PC-3 (cell line): ENCODE data around the gene N4BP2L2. TPM values are rescaled to one million over a fixed set of nuclear protein-coding genes. Genes with fewer than 3 reads are reported as not detected.

Experiments
- ATAC-seq: fragments of 200-7000 bp; cut with Tn5 transposase; 2 replicates; pipeline ENCODE4 v1.9.1; 2020; ENCODE audit warnings: mild to moderate bottlenecking, moderate library complexity
- BruUV-seq: library from RNA; stranded (reverse); fragments of 400-500 nt; replicated peaks from 2 replicates; lab custom pipeline; 2021; lab: Mats Ljungman, UMichigan
- CTCF ChIA-PET: fragments of 300-600 bp; sonication (Branson Sonifier 250); formaldehyde crosslinking; loops from one replicate; lab custom pipeline; 2022; ENCODE audit warnings: antibody characterized with exemption; lab: Charles Lee
- POLR2A ChIA-PET: fragments of 300-600 bp; sonication (Branson Sonifier 250); formaldehyde crosslinking; loops from one replicate; lab custom pipeline; 2022; ENCODE audit warnings: antibody characterized with exemption; ENCODE audit not compliant: unreplicated experiment; lab: Charles Lee
- DNase-seq: peaks from one replicate; pipeline ENCODE4 v3.0.0-alpha.2; 2015
- H2AFZ ChIP-seq: fragments of 300-600 bp; sonication (generic); 2 replicates; pipeline ENCODE4 v1.6.0; 2016; ENCODE audit warnings: antibody characterized with exemption, low read length
- H3F3A ChIP-seq: fragments of 300-600 bp; sonication (generic); one replicate; pipeline ENCODE4 v1.6.0; 2017; ENCODE audit warnings: antibody characterized with exemption, low read length, control low read depth, mild to moderate bottlenecking; ENCODE audit not compliant: unreplicated experiment
- H3K27ac ChIP-seq: fragments of 300-600 bp; sonication (generic); 2 replicates; pipeline ENCODE4 v1.5.1; 2016; ENCODE audit warnings: mild to moderate bottlenecking, low read length
- H3K27me3 ChIP-seq: fragments of 300-600 bp; sonication (generic); 2 replicates; pipeline ENCODE4 v1.6.1; 2016; ENCODE audit warnings: low read length, mixed read lengths
- H3K36me3 ChIP-seq: fragments of 300-600 bp; sonication (generic); 2 replicates; pipeline ENCODE4 v1.6.1; 2016; ENCODE audit warnings: low read depth, mixed run types, low read length, mixed read lengths
- H3K4me1 ChIP-seq: fragments of 300-600 bp; sonication (generic); 2 replicates; pipeline ENCODE4 v1.5.1; 2016; ENCODE audit warnings: low read length; ENCODE audit not compliant: insufficient read depth
- H3K4me2 ChIP-seq: fragments of 300-600 bp; sonication (generic); 2 replicates; pipeline ENCODE4 v1.6.0; 2016; ENCODE audit warnings: low read length
- H3K4me3 ChIP-seq: fragments of 300-600 bp; sonication (generic); 2 replicates; pipeline ENCODE4 v1.5.1; 2016; ENCODE audit warnings: mild to moderate bottlenecking, low read length, mixed read lengths
- H3K79me2 ChIP-seq: fragments of 300-600 bp; sonication (generic); 2 replicates; pipeline ENCODE4 v1.6.1; 2017; ENCODE audit warnings: low read length, mixed read lengths
- H3K9ac ChIP-seq: fragments of 300-600 bp; sonication (generic); 2 replicates; pipeline ENCODE4 v1.6.0; 2016; ENCODE audit warnings: mild to moderate bottlenecking, low read length
- H3K9me2 ChIP-seq: fragments of 300-600 bp; sonication (generic); replicated peaks from 2 replicates; pipeline ENCODE4 v1.6.1; 2016; ENCODE audit warnings: mixed run types, low read length, mixed read lengths
- H3K9me3 ChIP-seq: fragments of 300-600 bp; sonication (generic); 2 replicates; pipeline ENCODE4 v1.6.1; 2016; ENCODE audit warnings: low read length, mixed read lengths
- H4K20me1 ChIP-seq: fragments of 300-600 bp; sonication (generic); 2 replicates; pipeline ENCODE4 v1.6.1; 2016; ENCODE audit warnings: low read length, mixed read lengths
- EZH2 ChIP-seq: fragments of 300-600 bp; sonication (generic); IDR thresholded peaks from one replicate; pipeline ENCODE4 v1.6.1; 2017; ENCODE audit warnings: antibody characterized with exemption, mild to moderate bottlenecking, low read length; ENCODE audit not compliant: unreplicated experiment
- EZH2phosphoT487 ChIP-seq: fragments of 300-600 bp; sonication (generic); IDR thresholded peaks from 2 replicates; pipeline ENCODE4 v1.6.1; 2018; ENCODE audit warnings: mild to moderate bottlenecking, antibody characterized with exemption, low read length, borderline replicate concordance
- intact Hi-C: fragments of 100-400 bp; cut with micrococcal nuclease; formaldehyde crosslinking; loops from 2 replicates; pipeline ENCODE4 v1.9.0; 2023
- total RNA-seq: library from RNA; depleted of rRNA; stranded (reverse); fragments of >200 nt; gene quantifications from 2 replicates; pipeline ENCODE4 v1.2.3, GENCODE V29; 2014
- TF ChIP-seq, protein P1 (sequence below): fragments of 300-600 bp; sonication (generic); conservative IDR thresholded peaks from 2 replicates; pipeline ENCODE4 v1.5.1; 2017; ENCODE audit warnings: antibody characterized with exemption, low read depth, mild to moderate bottlenecking, low read length

Gene N4BP2L2
- total RNA-seq, 1 experiment from 2014 or later: 51.4 TPM

DNA sequence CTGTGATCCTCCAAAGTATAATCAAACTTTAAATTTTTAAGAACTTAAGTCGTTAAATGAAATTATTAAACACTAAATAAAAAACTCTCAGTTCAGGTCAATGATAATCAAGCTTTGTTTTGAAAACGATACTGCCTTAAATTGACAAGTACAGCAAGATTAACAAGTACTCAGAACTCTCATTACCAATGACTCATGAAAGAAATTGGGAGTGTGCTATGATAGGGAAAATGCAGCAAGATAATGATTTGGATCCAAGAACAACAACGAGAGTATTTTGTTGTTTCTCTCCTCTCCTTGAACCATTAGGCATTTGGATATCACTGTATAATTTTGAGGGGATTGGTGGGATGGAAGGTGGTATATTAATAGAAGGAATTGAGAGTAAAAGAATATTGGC is 10.2 kb downstream of the N4BP2L2 start:
- CTCF ChIA-PET: no interaction called here
- DNase-seq (no peak), ATAC-seq (no peak)
- Histone ChIP-seq H3K27ac (no peak overlapping the region), H3K4me2 (no peak overlapping the region), H3K27me3 (no peaks in the 10 kb centered on the region), H3K79me2 (peaks cover 64% of the 10 kb centered on the region), H3F3A (no peaks in the 10 kb centered on the region), H3K9ac (no peak overlapping the region), H3K36me3 (peaks cover 20% of the 10 kb centered on the region; the same call in 1 of the 2 replicates), H3K9me2 (no peaks in the 10 kb centered on the region), H3K4me3 (no peak overlapping the region), H3K9me3 (no peaks in the 10 kb centered on the region), H2AFZ (no peak overlapping the region), H4K20me1 (peaks cover 12% of the 10 kb centered on the region), H3K4me1 (no peaks in the 10 kb centered on the region)
- POLR2A ChIA-PET: no interaction called here
- BruUV-seq: no TSS peak
- intact Hi-C loops: no loop called here
- TF ChIP-seq EZH2: no peak
- no peak for TF ChIP-seq EZH2phosphoT487
- TF ChIP-seq, protein P1, sequence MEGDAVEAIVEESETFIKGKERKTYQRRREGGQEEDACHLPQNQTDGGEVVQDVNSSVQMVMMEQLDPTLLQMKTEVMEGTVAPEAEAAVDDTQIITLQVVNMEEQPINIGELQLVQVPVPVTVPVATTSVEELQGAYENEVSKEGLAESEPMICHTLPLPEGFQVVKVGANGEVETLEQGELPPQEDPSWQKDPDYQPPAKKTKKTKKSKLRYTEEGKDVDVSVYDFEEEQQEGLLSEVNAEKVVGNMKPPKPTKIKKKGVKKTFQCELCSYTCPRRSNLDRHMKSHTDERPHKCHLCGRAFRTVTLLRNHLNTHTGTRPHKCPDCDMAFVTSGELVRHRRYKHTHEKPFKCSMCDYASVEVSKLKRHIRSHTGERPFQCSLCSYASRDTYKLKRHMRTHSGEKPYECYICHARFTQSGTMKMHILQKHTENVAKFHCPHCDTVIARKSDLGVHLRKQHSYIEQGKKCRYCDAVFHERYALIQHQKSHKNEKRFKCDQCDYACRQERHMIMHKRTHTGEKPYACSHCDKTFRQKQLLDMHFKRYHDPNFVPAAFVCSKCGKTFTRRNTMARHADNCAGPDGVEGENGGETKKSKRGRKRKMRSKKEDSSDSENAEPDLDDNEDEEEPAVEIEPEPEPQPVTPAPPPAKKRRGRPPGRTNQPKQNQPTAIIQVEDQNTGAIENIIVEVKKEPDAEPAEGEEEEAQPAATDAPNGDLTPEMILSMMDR: no peak

DNA sequence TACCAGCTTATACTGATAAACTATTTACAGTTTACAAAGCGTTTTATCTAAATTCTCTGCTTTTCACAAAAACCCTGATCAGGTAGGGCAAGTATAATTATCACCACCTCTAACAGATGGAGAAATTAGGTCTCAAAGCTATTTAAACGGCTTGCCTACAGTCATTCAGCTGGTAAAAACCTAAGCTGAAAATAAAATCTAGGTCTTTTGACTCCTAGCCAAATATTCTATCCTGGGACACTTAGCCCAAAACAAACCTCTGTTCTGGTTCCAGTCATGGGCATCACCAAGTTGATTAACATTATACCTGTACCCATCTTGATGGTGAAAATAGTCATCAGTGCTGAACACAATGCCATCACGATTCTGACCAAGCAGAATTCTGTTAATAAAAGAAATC is 11.4 kb downstream of the N4BP2L2 start:
- Histone ChIP-seq H3K9me3 (no peaks in the 10 kb centered on the region), H4K20me1 (peaks cover 12% of the 10 kb centered on the region), H3K4me3 (no peak overlapping the region), H3K9ac (no peak overlapping the region), H3K27ac (no peak overlapping the region), H3K36me3 (peaks cover 20% of the 10 kb centered on the region; the same call in 1 of the 2 replicates), H3K27me3 (no peaks in the 10 kb centered on the region), H3F3A (no peaks in the 10 kb centered on the region), H3K79me2 (peaks cover 54% of the 10 kb centered on the region), H3K9me2 (no peaks in the 10 kb centered on the region), H2AFZ (no peak overlapping the region), H3K4me2 (no peak overlapping the region), H3K4me1 (no peaks in the 10 kb centered on the region)
- ATAC-seq (no peak), DNase-seq (no peak)
- BruUV-seq: no TSS peak
- ChIA-PET POLR2A (no interaction called here), CTCF (no interaction called here)
- intact Hi-C loops: no loop called here
- TF ChIP-seq, protein P1: no peak
- no peak for TF ChIP-seq EZH2phosphoT487
- no peak for TF ChIP-seq EZH2

DNA sequence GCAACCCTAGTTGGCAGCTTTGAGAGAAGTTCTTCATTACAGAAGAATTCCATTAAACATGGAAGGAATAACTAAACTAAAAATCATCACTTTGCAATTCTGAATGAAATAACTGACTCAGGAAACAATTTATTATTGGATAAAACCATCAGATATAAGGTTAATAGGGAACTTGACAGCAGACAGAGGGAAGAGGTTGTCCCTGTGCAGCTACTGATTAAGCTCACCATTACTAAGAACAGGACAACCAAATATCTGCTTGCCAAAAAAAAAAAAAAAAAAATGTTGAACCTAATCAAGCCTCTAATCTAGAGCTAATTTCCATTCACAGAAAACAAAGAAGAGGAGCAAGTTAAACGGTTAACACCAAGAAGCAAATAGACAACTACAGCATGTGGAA is 12.8 kb downstream of the N4BP2L2 start:
- no peak overlapping the region for H3K4me2 ChIP-seq
- no peak overlapping the region for H3K4me3 ChIP-seq
- DNase-seq (no peak), ATAC-seq (no peak)
- peaks cover 40% of the 10 kb centered on the region for H3K79me2 ChIP-seq
- TF ChIP-seq, protein P1: no peak
- TF ChIP-seq EZH2phosphoT487 (no peak), EZH2 (no peak)
- no peaks in the 10 kb centered on the region for H3K9me2 ChIP-seq
- no peaks in the 10 kb centered on the region for H3K4me1 ChIP-seq
- no peaks in the 10 kb centered on the region for H3K27me3 ChIP-seq
- H3K27ac ChIP-seq: no peak overlapping the region
- POLR2A ChIA-PET: no interaction called here
- peaks cover 12% of the 10 kb centered on the region for H4K20me1 ChIP-seq
- H3F3A ChIP-seq: no peaks in the 10 kb centered on the region
- intact Hi-C loops: no loop called here
- peaks cover 24% of the 10 kb centered on the region; the same call in 1 of the 2 replicates for H3K36me3 ChIP-seq
- H3K9me3 ChIP-seq: no peaks in the 10 kb centered on the region
- BruUV-seq: no TSS peak
- H2AFZ ChIP-seq: no peak overlapping the region
- no peak overlapping the region for H3K9ac ChIP-seq
- CTCF ChIA-PET: interaction anchor here (0.6 kb wide), 1 partner anchor 142 kb away, joined by 3 read pairs; no protein-coding TSS in a partner anchor
